ENCODE results near the gene CPTP. TPM values are rescaled to one million over a fixed set of nuclear protein-coding genes. Genes with fewer than 3 reads are reported as not detected.

Gene CPTP
- total and polyA plus RNA-seq, 4 donors = 7.9 to 45.1 (median 22.5) TPM

DNA sequence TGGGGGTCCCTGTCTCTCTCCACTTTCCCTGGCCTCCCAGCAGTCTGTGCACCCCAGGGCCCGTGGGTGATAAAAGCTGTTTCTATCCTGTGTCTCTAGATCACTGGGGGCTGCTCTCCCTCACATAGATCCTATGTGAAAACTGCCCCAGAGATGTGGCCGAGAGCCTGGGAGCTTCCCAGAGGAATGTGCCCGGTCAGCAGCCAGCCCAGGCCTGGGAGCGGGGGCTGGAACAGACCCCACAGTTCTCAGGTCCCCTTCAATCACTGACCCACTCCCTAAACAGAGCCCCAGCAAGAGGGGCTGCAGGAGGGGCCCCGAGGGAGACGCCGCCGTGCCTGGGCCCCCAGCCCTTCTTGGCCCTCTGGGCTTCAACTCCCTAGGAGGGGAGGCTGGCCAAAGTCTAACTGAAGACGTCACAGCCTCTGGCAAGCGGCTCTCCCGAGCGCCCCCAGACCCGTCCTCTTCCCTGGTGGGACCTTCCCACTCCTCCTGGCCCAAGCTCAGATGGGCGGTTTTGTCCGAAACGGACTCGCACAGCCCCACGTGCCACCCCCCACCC, 33.4 kb downstream of the CPTP start:
- no peaks in the 10 kb centered on the region for H3K9me3 ChIP-seq (ENCODE audit: control insufficient read depth in 4 of 4, low read length in 3 of 4)
- H3K4me1 ChIP-seq (ENCODE audit: control insufficient read depth in 4 of 4, insufficient read depth in 4 of 4, low read length in 3 of 4) = peaks cover 0 to 11% (median 4%) of the 10 kb centered on the region in 4 donors
- peak overlapping the region in 1 of 3 donors; percentile 37 for H3K4me3 ChIP-seq (ENCODE audit: low read depth in 1 of 3, low read length in 3 of 3)
- no peak overlapping the region for H3K9ac ChIP-seq (ENCODE audit: low read depth in 1 of 2, low read length in 2 of 2)
- H3K27me3 ChIP-seq (ENCODE audit: control insufficient read depth in 4 of 4, insufficient read depth in 4 of 4, low read length in 3 of 4) = no peaks in the 10 kb centered on the region
- no peak for DNase-seq (ENCODE audit: low spot score)
- no peaks in the 10 kb centered on the region for H3K36me3 ChIP-seq (ENCODE audit: control insufficient read depth in 4 of 4, insufficient read depth in 3 of 4, low read depth in 1 of 4, low read length in 3 of 4)
- TF ChIP-seq YY1 (IDR thresholded peaks at IDR 0.05) = no peak
- TF ChIP-seq SP1 (IDR thresholded peaks at IDR 0.05) = no peak
- TF ChIP-seq HNF4A (conservative IDR thresholded peaks at IDR 0.05) = no peak
- no peak for TF ChIP-seq HNF4G (IDR thresholded peaks at IDR 0.05)
- TF ChIP-seq, protein P1, sequence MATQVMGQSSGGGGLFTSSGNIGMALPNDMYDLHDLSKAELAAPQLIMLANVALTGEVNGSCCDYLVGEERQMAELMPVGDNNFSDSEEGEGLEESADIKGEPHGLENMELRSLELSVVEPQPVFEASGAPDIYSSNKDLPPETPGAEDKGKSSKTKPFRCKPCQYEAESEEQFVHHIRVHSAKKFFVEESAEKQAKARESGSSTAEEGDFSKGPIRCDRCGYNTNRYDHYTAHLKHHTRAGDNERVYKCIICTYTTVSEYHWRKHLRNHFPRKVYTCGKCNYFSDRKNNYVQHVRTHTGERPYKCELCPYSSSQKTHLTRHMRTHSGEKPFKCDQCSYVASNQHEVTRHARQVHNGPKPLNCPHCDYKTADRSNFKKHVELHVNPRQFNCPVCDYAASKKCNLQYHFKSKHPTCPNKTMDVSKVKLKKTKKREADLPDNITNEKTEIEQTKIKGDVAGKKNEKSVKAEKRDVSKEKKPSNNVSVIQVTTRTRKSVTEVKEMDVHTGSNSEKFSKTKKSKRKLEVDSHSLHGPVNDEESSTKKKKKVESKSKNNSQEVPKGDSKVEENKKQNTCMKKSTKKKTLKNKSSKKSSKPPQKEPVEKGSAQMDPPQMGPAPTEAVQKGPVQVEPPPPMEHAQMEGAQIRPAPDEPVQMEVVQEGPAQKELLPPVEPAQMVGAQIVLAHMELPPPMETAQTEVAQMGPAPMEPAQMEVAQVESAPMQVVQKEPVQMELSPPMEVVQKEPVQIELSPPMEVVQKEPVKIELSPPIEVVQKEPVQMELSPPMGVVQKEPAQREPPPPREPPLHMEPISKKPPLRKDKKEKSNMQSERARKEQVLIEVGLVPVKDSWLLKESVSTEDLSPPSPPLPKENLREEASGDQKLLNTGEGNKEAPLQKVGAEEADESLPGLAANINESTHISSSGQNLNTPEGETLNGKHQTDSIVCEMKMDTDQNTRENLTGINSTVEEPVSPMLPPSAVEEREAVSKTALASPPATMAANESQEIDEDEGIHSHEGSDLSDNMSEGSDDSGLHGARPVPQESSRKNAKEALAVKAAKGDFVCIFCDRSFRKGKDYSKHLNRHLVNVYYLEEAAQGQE (IDR thresholded peaks at IDR 0.05) = no peak
- no peak for TF ChIP-seq FOXA2 (IDR thresholded peaks at IDR 0.05)
- TF ChIP-seq RXRA (IDR thresholded peaks at IDR 0.05) = no peak
- TF ChIP-seq JUND (IDR thresholded peaks at IDR 0.05) = no peak
- TF ChIP-seq TAF1 (conservative IDR thresholded peaks at IDR 0.05) = no peak
- TF ChIP-seq EGR1 (IDR thresholded peaks at IDR 0.05; ENCODE audit: low read depth in 2 of 2) = no peak
- no peak for TF ChIP-seq NR2F2 (IDR thresholded peaks at IDR 0.05)
- TF ChIP-seq, protein P2, sequence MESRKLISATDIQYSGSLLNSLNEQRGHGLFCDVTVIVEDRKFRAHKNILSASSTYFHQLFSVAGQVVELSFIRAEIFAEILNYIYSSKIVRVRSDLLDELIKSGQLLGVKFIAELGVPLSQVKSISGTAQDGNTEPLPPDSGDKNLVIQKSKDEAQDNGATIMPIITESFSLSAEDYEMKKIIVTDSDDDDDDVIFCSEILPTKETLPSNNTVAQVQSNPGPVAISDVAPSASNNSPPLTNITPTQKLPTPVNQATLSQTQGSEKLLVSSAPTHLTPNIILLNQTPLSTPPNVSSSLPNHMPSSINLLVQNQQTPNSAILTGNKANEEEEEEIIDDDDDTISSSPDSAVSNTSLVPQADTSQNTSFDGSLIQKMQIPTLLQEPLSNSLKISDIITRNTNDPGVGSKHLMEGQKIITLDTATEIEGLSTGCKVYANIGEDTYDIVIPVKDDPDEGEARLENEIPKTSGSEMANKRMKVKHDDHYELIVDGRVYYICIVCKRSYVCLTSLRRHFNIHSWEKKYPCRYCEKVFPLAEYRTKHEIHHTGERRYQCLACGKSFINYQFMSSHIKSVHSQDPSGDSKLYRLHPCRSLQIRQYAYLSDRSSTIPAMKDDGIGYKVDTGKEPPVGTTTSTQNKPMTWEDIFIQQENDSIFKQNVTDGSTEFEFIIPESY (IDR thresholded peaks at IDR 0.05) = no peak
- TF ChIP-seq, protein P3, sequence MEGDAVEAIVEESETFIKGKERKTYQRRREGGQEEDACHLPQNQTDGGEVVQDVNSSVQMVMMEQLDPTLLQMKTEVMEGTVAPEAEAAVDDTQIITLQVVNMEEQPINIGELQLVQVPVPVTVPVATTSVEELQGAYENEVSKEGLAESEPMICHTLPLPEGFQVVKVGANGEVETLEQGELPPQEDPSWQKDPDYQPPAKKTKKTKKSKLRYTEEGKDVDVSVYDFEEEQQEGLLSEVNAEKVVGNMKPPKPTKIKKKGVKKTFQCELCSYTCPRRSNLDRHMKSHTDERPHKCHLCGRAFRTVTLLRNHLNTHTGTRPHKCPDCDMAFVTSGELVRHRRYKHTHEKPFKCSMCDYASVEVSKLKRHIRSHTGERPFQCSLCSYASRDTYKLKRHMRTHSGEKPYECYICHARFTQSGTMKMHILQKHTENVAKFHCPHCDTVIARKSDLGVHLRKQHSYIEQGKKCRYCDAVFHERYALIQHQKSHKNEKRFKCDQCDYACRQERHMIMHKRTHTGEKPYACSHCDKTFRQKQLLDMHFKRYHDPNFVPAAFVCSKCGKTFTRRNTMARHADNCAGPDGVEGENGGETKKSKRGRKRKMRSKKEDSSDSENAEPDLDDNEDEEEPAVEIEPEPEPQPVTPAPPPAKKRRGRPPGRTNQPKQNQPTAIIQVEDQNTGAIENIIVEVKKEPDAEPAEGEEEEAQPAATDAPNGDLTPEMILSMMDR (IDR thresholded peaks at IDR 0.05; ENCODE audit: low read depth, low read length, missing input control) = no peak
- TF ChIP-seq GABPA (IDR thresholded peaks at IDR 0.05 in 1 of 2, conservative IDR thresholded peaks at IDR 0.05 in 1 of 2) = no peak
- TF ChIP-seq FOXA1 (IDR thresholded peaks at IDR 0.05) = no peak
- peak overlapping the region; percentile 25 to 63 for H3K27ac ChIP-seq (ENCODE audit: low read depth in 1 of 2, low read length in 2 of 2)
- WGBS = 30% methylated on average over 18 of the region's 18 CpGs
